Measurements from ENCODE around the gene C1orf21. TPM values are rescaled to one million over a fixed set of nuclear protein-coding genes. Genes with fewer than 3 reads are reported as not detected.
A peak's percentile ranks its signal among the peaks of the same experiment; 100 is the strongest.

Gene C1orf21
- polyA plus RNA-seq, 1 donor (not counting 4 experiments of a cell fraction or from before 2014, with no cell fraction given) = 44.3 TPM

DNA sequence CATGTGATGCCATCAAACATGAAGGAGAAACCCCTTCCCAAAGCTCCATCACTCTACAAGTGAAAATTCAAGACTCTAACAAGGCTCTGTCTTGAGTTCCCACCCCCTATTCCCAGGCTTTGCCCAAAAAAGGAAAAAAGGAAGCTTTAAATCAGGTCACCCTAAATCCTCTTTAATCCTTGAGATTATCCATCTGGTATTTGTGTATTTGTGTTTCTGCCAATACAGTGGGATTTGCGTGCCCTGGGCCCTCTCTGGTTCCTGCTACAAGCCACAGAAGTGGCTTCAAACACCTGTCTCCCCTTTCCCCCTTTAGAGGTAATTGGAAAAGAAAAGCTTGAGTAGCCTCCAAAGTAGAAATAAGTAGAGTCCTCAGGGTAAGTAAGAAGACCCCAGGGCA lies 247.5 kb downstream of the C1orf21 start:
- no peak overlapping the region for H3K9ac ChIP-seq (ENCODE audit: control insufficient read depth, extremely low read depth, insufficient read depth, low read length)
- H2AFZ ChIP-seq (ENCODE audit: control insufficient read depth, low read length) = no peak overlapping the region
- H3K79me2 ChIP-seq (ENCODE audit: control insufficient read depth, insufficient read depth, low read length) = no peaks in the 10 kb centered on the region
- no peaks in the 10 kb centered on the region for H3K9me3 ChIP-seq (ENCODE audit: control insufficient read depth, low read depth, low read length)
- no peak for TF ChIP-seq EZH2 (IDR thresholded peaks at IDR 0.05; ENCODE audit: low read length)
- TF ChIP-seq, protein P1, sequence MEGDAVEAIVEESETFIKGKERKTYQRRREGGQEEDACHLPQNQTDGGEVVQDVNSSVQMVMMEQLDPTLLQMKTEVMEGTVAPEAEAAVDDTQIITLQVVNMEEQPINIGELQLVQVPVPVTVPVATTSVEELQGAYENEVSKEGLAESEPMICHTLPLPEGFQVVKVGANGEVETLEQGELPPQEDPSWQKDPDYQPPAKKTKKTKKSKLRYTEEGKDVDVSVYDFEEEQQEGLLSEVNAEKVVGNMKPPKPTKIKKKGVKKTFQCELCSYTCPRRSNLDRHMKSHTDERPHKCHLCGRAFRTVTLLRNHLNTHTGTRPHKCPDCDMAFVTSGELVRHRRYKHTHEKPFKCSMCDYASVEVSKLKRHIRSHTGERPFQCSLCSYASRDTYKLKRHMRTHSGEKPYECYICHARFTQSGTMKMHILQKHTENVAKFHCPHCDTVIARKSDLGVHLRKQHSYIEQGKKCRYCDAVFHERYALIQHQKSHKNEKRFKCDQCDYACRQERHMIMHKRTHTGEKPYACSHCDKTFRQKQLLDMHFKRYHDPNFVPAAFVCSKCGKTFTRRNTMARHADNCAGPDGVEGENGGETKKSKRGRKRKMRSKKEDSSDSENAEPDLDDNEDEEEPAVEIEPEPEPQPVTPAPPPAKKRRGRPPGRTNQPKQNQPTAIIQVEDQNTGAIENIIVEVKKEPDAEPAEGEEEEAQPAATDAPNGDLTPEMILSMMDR (optimal IDR thresholded peaks at IDR 0.05 in 1 of 3, IDR thresholded peaks at IDR 0.05 in 1 of 3, conservative IDR thresholded peaks at IDR 0.05 in 1 of 3; ENCODE audit: extremely low read depth in 1 of 3, insufficient read depth in 2 of 3, low read length in 3 of 3) = no peak
- H3K27ac ChIP-seq (ENCODE audit: control insufficient read depth, insufficient read depth, low read length) = no peak overlapping the region
- no peak overlapping the region for H3K4me2 ChIP-seq (ENCODE audit: control insufficient read depth, extremely low read depth, insufficient read depth, low read depth, low read length)
- no peaks in the 10 kb centered on the region for H3K9me1 ChIP-seq (ENCODE audit: control insufficient read depth, extremely low read depth, insufficient read depth, low read length)
- dilution Hi-C loops (cut with MboI; ENCODE audit: extremely low pct_ligation_motif_present, low sequenced_read_pairs) = no loop called here
- H3K4me3 ChIP-seq (ENCODE audit: control insufficient read depth in 2 of 3, extremely low read depth in 1 of 3, insufficient read depth in 2 of 3, low read depth in 1 of 3, low read length in 3 of 3) = no peak overlapping the region
- peaks cover 8% of the 10 kb centered on the region for H3K4me1 ChIP-seq (ENCODE audit: control insufficient read depth, extremely low read depth, insufficient read depth, low read length)
- no peaks in the 10 kb centered on the region for H3K36me3 ChIP-seq (ENCODE audit: control insufficient read depth in 2 of 2, extremely low read depth in 1 of 2, insufficient read depth in 2 of 2, low read length in 2 of 2)
- H4K20me1 ChIP-seq (ENCODE audit: control insufficient read depth, extremely low read depth, insufficient read depth, low read length) = no peaks in the 10 kb centered on the region
- DNase-seq (ENCODE audit: low read depth, low spot score) = no peak
- FAIRE-seq = no peak
- H3K27me3 ChIP-seq (ENCODE audit: control insufficient read depth, extremely low read depth, insufficient read depth, low read length) = no peaks in the 10 kb centered on the region

DNA sequence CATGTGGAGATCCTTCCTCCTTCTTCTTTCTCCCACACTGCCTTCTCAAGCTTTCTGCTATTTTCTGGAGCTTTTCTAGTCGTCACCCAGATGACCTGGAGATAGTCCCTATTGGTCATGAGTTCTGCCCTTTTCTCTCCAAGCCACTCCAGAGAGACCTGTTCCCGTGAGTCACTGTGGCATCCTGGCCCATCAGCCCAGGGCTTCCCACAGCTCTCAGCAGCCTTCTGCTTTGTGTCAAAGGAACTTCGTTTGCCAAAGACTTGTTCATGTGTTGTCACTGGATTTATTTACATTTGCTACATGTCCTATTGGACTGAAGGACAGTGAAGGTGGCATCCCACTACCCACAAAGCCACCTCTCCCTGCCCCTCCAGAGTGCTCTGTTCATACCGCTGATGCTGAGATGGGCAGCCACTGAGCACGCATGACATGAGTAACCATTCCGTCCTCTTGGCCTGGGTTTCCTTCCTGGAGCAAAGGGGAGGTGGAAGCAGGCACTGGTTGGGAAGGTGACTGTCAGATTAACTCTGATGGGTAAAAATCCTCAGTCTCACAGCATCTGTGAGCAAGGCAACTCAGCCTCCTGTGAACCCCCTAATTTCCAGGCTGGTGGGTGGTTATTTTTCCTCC lies 248.6 kb downstream of the C1orf21 start:
- DNase-seq (ENCODE audit: low read depth, low spot score) = no peak
- dilution Hi-C loops (cut with MboI; ENCODE audit: extremely low pct_ligation_motif_present, low sequenced_read_pairs) = no loop called here
- Histone ChIP-seq H3K36me3 (ENCODE audit: control insufficient read depth in 2 of 2, extremely low read depth in 1 of 2, insufficient read depth in 2 of 2, low read length in 2 of 2) (no peaks in the 10 kb centered on the region), H3K9me1 (ENCODE audit: control insufficient read depth, extremely low read depth, insufficient read depth, low read length) (no peaks in the 10 kb centered on the region), H3K4me2 (ENCODE audit: control insufficient read depth, extremely low read depth, insufficient read depth, low read depth, low read length) (peak overlapping the region; percentile 8), H3K4me3 (ENCODE audit: control insufficient read depth in 2 of 3, extremely low read depth in 1 of 3, insufficient read depth in 2 of 3, low read depth in 1 of 3, low read length in 3 of 3) (no peak overlapping the region), H4K20me1 (ENCODE audit: control insufficient read depth, extremely low read depth, insufficient read depth, low read length) (no peaks in the 10 kb centered on the region), H3K27ac (ENCODE audit: control insufficient read depth, insufficient read depth, low read length) (no peak overlapping the region), H2AFZ (ENCODE audit: control insufficient read depth, low read length) (no peak overlapping the region), H3K27me3 (ENCODE audit: control insufficient read depth, extremely low read depth, insufficient read depth, low read length) (no peaks in the 10 kb centered on the region), H3K9ac (ENCODE audit: control insufficient read depth, extremely low read depth, insufficient read depth, low read length) (no peak overlapping the region), H3K4me1 (ENCODE audit: control insufficient read depth, extremely low read depth, insufficient read depth, low read length) (peaks cover 8% of the 10 kb centered on the region), H3K79me2 (ENCODE audit: control insufficient read depth, insufficient read depth, low read length) (no peaks in the 10 kb centered on the region), H3K9me3 (ENCODE audit: control insufficient read depth, low read depth, low read length) (no peaks in the 10 kb centered on the region)
- no peak for FAIRE-seq
- no peak for TF ChIP-seq EZH2 (IDR thresholded peaks at IDR 0.05; ENCODE audit: low read length)
- TF ChIP-seq, protein P1 (optimal IDR thresholded peaks at IDR 0.05 in 1 of 3, IDR thresholded peaks at IDR 0.05 in 1 of 3, conservative IDR thresholded peaks at IDR 0.05 in 1 of 3; ENCODE audit: extremely low read depth in 1 of 3, insufficient read depth in 2 of 3, low read length in 3 of 3) = no peak
